Astrocyte (in vitro differentiated cells and primary cell): Measurements from ENCODE around the gene UBALD2. TPM values are rescaled to one million over a fixed set of nuclear protein-coding genes. Genes with fewer than 3 reads are reported as not detected.
A peak's percentile ranks its signal among the peaks of the same experiment; 100 is the strongest.

ENCODE experiments used
- DNase-seq: peaks from one replicate; pipeline ENCODE4 v3.0.0-alpha.2; 2010; ENCODE audit warnings: low read depth
- FAIRE-seq: peaks from 2 replicates; lab custom pipeline; 2011; peaks lifted over from hg19 to GRCh38; lab: Jason Lieb, UNC
- H2AFZ ChIP-seq: 2 replicates; pipeline ENCODE4 v1.6.0; 2012; ENCODE audit warnings: low read depth, low read length, inconsistent platforms
- H3K27ac ChIP-seq: 2 replicates; pipeline ENCODE4 v1.5.1; 2011; ENCODE audit warnings: low read depth, low read length, inconsistent platforms
- H3K27me3 ChIP-seq: 2 replicates; pipeline ENCODE4 v1.6.0; 2011; ENCODE audit warnings: low read length, inconsistent platforms; ENCODE audit not compliant: insufficient read depth
- H3K36me3 ChIP-seq: 2 replicates; pipeline ENCODE4 v1.5.1; 2011; ENCODE audit warnings: low read length, inconsistent platforms; ENCODE audit not compliant: insufficient read depth
- H3K4me1 ChIP-seq: 2 replicates; pipeline ENCODE4 v1.5.1; 2011; ENCODE audit warnings: low read length, inconsistent platforms; ENCODE audit not compliant: insufficient read depth
- H3K4me2 ChIP-seq: 2 replicates; pipeline ENCODE4 v1.6.0; 2012; ENCODE audit warnings: low read length, inconsistent platforms
- H3K4me3 ChIP-seq: 2 replicates; pipeline ENCODE4 v1.5.1; 2011; ENCODE audit warnings: low read depth, mild to moderate bottlenecking, low read length, inconsistent platforms; ENCODE audit not compliant: insufficient read depth
- H3K79me2 ChIP-seq: 2 replicates; pipeline ENCODE4 v1.6.0; 2012; ENCODE audit warnings: mild to moderate bottlenecking, low read length, inconsistent platforms; ENCODE audit not compliant: insufficient read depth
- H3K9ac ChIP-seq: 2 replicates; pipeline ENCODE4 v1.6.0; 2012; ENCODE audit warnings: mild to moderate bottlenecking, low read length, inconsistent platforms
- H3K9me3 ChIP-seq: 2 replicates; pipeline ENCODE4 v1.5.1; 2012; ENCODE audit warnings: low read depth, mild to moderate bottlenecking, low read length, inconsistent platforms; ENCODE audit not compliant: insufficient read depth
- H4K20me1 ChIP-seq: 2 replicates; pipeline ENCODE4 v1.6.0; 2012; ENCODE audit warnings: low read length, inconsistent platforms; ENCODE audit not compliant: insufficient read depth
- H3K27ac Mint-ChIP-seq: one replicate; pipeline ENCODE4 v1.8.0; 2021; ENCODE audit warnings: mild to moderate bottlenecking, mixed read lengths; ENCODE audit not compliant: unreplicated experiment
- H3K27me3 Mint-ChIP-seq: one replicate; pipeline ENCODE4 v1.8.0; 2021; ENCODE audit warnings: low read depth, mixed read lengths; ENCODE audit not compliant: unreplicated experiment
- H3K36me3 Mint-ChIP-seq: one replicate; pipeline ENCODE4 v1.8.0; 2021; ENCODE audit warnings: low read depth, mixed read lengths; ENCODE audit not compliant: unreplicated experiment
- H3K4me1 Mint-ChIP-seq: one replicate; pipeline ENCODE4 v1.8.0; 2021; ENCODE audit warnings: low read depth, mixed read lengths; ENCODE audit not compliant: unreplicated experiment
- H3K4me3 Mint-ChIP-seq: one replicate; pipeline ENCODE4 v1.8.0; 2021; ENCODE audit warnings: mild to moderate bottlenecking, moderate library complexity, mixed read lengths; ENCODE audit not compliant: unreplicated experiment
- H3K9me3 Mint-ChIP-seq: one replicate; pipeline ENCODE4 v1.8.0; 2021; ENCODE audit warnings: mild to moderate bottlenecking, mixed read lengths; ENCODE audit not compliant: unreplicated experiment
- EZH2 ChIP-seq: IDR thresholded peaks from 2 replicates; pipeline ENCODE4 v1.6.1; 2012; ENCODE audit warnings: mild to moderate bottlenecking, low read length, inconsistent platforms; ENCODE audit not compliant: insufficient read depth
- total RNA-seq: library from RNA; stranded (reverse); gene quantifications from 2 replicates; pipeline ENCODE4 v1.2.1, GENCODE V29; 2021
- TF ChIP-seq, protein P1 (sequence below): IDR thresholded peaks from 2 replicates; pipeline ENCODE4 v1.5.1; 2011; ENCODE audit warnings: low read depth, mild to moderate bottlenecking, inconsistent platforms, low read length, moderate library complexity; ENCODE audit not compliant: insufficient read depth

UBALD2 gene
- total RNA-seq, 1 donor from 2014 or later: 32.8 TPM

DNA sequence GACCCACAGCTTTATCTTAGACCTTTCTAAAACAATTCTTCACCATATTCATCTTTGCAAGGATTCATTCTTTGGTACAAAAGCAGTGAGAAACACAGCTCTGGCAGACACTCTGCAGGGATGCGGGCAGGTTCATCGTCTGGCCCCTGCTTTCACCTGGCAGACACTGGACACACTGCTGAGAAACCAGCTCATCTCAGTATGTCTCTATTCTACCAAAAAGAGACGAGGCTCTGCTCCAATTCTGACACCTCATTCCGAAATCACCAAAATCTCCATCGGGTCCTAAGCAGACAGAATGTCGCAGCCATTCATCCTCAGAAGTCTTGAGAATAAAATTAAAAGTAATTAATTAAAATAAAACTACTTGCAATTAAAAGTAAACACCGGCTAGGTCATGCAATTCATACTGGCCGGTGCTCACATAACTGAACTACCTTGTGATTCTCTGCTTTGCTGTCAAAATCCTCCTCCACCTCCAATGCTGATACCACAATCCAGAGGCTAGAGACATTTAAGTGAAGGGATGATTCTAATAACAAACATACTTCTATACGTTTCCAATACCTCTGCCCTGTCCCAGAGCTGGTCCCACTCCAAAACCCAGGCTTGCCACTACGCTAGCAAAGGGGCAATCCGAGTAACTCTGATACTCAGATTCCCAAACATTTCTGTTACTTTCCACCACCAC is 26.2 kb upstream of the UBALD2 start:
- H3K4me2 ChIP-seq: no peak overlapping the region
- no peak overlapping the region for H2AFZ ChIP-seq
- no peaks in the 10 kb centered on the region for H3K9me3 ChIP-seq
- H3K27ac Mint-ChIP-seq: peak overlapping the region; percentile 63
- H3K9me3 Mint-ChIP-seq: no peaks in the 10 kb centered on the region
- DNase-seq (no peak), FAIRE-seq (no peak)
- no peak overlapping the region for H3K9ac ChIP-seq
- H3K4me3 Mint-ChIP-seq: peak overlapping the region; percentile 80
- TF ChIP-seq, protein P1, sequence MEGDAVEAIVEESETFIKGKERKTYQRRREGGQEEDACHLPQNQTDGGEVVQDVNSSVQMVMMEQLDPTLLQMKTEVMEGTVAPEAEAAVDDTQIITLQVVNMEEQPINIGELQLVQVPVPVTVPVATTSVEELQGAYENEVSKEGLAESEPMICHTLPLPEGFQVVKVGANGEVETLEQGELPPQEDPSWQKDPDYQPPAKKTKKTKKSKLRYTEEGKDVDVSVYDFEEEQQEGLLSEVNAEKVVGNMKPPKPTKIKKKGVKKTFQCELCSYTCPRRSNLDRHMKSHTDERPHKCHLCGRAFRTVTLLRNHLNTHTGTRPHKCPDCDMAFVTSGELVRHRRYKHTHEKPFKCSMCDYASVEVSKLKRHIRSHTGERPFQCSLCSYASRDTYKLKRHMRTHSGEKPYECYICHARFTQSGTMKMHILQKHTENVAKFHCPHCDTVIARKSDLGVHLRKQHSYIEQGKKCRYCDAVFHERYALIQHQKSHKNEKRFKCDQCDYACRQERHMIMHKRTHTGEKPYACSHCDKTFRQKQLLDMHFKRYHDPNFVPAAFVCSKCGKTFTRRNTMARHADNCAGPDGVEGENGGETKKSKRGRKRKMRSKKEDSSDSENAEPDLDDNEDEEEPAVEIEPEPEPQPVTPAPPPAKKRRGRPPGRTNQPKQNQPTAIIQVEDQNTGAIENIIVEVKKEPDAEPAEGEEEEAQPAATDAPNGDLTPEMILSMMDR: no peak
- no peak for TF ChIP-seq EZH2
- H4K20me1 ChIP-seq: no peaks in the 10 kb centered on the region
- H3K36me3 ChIP-seq: no peaks in the 10 kb centered on the region
- peaks cover 41% of the 10 kb centered on the region for H3K27me3 ChIP-seq
- peaks cover 39% of the 10 kb centered on the region for H3K27me3 Mint-ChIP-seq
- no peak overlapping the region for H3K4me3 ChIP-seq
- H3K27ac ChIP-seq: no peak overlapping the region
- H3K4me1 Mint-ChIP-seq: no peaks in the 10 kb centered on the region
- H3K79me2 ChIP-seq: no peaks in the 10 kb centered on the region
- H3K4me1 ChIP-seq: peaks cover 4% of the 10 kb centered on the region
- no peaks in the 10 kb centered on the region for H3K36me3 Mint-ChIP-seq

DNA sequence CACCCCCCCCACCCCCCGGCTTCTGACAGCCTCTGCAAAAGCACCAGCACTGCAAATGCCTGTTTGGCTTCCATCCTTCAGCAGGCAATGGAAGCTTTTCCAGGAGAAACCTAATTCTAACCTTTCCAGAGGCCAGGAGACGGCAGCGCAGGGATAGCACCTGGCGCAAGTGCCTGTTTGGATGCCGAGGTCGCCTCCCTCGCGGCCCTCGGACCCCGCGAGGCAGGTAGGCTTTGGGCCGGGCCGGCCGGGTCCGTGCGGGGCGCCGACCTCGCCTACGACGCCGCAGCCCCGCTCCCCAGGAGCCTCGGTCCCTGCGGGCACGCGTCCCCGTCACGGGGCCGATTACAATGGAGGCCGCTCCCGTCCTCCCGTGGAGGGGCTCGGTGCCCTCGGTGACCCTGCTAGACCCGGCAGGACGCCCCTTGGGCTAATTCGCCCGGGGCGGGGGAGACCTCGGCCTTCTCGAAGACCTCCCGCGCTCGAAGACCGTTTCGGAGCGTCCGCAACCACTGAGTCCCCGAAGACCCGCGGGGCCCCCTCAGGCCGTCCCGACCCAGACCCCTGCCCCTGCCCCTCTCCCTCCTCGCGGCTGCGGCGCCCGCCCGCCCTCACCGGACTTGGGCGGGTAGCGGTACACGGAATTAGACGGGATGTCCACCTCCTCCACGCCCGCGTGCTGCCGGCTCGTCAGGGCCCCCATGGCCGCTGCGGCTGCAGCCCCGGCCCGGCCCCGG is 25.4 kb upstream of the UBALD2 start:
- H3K9me3 ChIP-seq: no peaks in the 10 kb centered on the region
- DNase-seq (no peak), FAIRE-seq (no peak)
- H3K4me3 ChIP-seq: peak overlapping the region; percentile 17
- H3K4me1 Mint-ChIP-seq: no peaks in the 10 kb centered on the region
- no peaks in the 10 kb centered on the region for H4K20me1 ChIP-seq
- no peaks in the 10 kb centered on the region for H3K79me2 ChIP-seq
- no peaks in the 10 kb centered on the region for H3K36me3 ChIP-seq
- peak overlapping the region; percentile 80 for H3K4me3 Mint-ChIP-seq
- peak overlapping the region; percentile 96 for H3K4me2 ChIP-seq
- no peak overlapping the region for H3K27ac ChIP-seq
- no peaks in the 10 kb centered on the region for H3K9me3 Mint-ChIP-seq
- peak overlapping the region; percentile 69 for H2AFZ ChIP-seq
- H3K4me1 ChIP-seq: peaks cover 4% of the 10 kb centered on the region
- H3K9ac ChIP-seq: no peak overlapping the region
- TF ChIP-seq, protein P1: no peak
- TF ChIP-seq EZH2: peak; percentile 100
- H3K27me3 Mint-ChIP-seq: peaks cover 45% of the 10 kb centered on the region
- peaks cover 45% of the 10 kb centered on the region for H3K27me3 ChIP-seq
- no peak overlapping the region for H3K27ac Mint-ChIP-seq
- no peaks in the 10 kb centered on the region for H3K36me3 Mint-ChIP-seq
